HUES48 (cell line): Measurements from ENCODE around the gene HAUS5.
A peak's percentile ranks its signal among the peaks of the same experiment; 100 is the strongest.

Experiments
- H3K27ac ChIP-seq: one replicate; pipeline ENCODE4 v1.7.0; 2013; ENCODE audit warnings: low read depth, low read length, inconsistent platforms
- H3K27me3 ChIP-seq: 2 replicates; pipeline ENCODE4 v1.6.1; 2013; ENCODE audit warnings: mild to moderate bottlenecking, low read length; ENCODE audit not compliant: control insufficient read depth, insufficient read depth
- H3K36me3 ChIP-seq: 2 replicates; pipeline ENCODE4 v1.6.1; 2013; ENCODE audit warnings: low read length; ENCODE audit not compliant: control insufficient read depth, insufficient read depth
- H3K4me1 ChIP-seq: 2 replicates; pipeline ENCODE4 v1.6.1; 2013; ENCODE audit warnings: mild to moderate bottlenecking, low read length; ENCODE audit not compliant: control insufficient read depth, insufficient read depth
- H3K4me3 ChIP-seq: 2 replicates; pipeline ENCODE4 v1.5.1; 2013; ENCODE audit warnings: mild to moderate bottlenecking, low read depth, low read length
- H3K9ac ChIP-seq: 2 replicates; pipeline ENCODE4 v1.6.1; 2013; ENCODE audit warnings: mild to moderate bottlenecking, low read depth, low read length, moderate library complexity
- H3K9me3 ChIP-seq: 2 replicates; pipeline ENCODE4 v1.6.1; 2013; ENCODE audit warnings: low read length; ENCODE audit not compliant: control insufficient read depth, insufficient read depth

Gene HAUS5

DNA sequence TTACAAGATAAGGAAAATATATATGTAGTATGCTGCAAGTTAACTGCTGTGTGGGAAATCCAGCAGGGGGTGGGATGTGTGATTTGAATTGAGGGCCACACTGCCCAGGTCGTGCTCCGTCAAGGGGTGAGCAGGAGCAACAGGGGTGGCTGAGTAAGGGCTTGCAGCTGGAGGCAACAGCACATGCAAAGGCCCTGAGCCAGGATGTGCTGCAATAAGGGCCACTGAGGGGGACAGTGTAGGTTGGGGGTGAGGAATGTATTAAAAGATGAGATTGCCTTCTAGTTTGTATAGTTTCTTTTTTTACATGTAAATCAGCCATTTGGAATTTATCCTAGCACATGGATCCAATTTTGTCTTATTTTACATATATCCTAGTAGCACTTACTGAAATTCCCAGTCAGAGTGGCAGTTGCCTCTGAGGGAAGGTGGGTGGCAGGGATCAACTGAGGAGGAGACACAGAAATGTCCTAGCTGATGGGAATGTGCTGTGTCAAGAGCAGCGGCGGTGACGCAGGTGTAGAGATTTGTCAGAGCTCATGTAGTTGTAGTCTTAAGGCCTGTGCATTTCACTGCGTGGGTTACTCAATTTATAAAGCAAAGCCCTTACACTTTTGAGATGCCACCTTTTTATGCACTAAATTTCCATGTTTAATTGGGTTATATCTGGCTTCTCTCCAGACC, 10.9 kb downstream of the HAUS5 start:
- no peaks in the 10 kb centered on the region for H3K4me1 ChIP-seq
- no peaks in the 10 kb centered on the region for H3K9me3 ChIP-seq
- H3K36me3 ChIP-seq = peaks cover 21% of the 10 kb centered on the region
- no peak overlapping the region for H3K27ac ChIP-seq
- no peak overlapping the region for H3K4me3 ChIP-seq
- H3K9ac ChIP-seq = no peak overlapping the region
- H3K27me3 ChIP-seq = no peaks in the 10 kb centered on the region

GRCh38 chr19:35628264-35628564, 15.7 kb downstream of the HAUS5 start:
- Histone ChIP-seq H3K9ac (peak overlapping the region; percentile 27; the same call in 1 of the 2 replicates), H3K36me3 (peaks cover 28% of the 10 kb centered on the region), H3K9me3 (no peaks in the 10 kb centered on the region), H3K27ac (peak overlapping the region; percentile 81), H3K27me3 (no peaks in the 10 kb centered on the region), H3K4me1 (no peaks in the 10 kb centered on the region), H3K4me3 (peak overlapping the region; percentile 89)

- Histone ChIP-seq H3K36me3 (peaks cover 33% of the 10 kb centered on the region), H3K4me1 (no peaks in the 10 kb centered on the region)
Observed at GRCh38 chr19:35628565-35629331, 16.2 kb downstream of the HAUS5 start, which contains the start of gene RBM42. RBM42 (plus strand) TSS chr19:35629036; CDS start chr19:35629154, 118 bp downstream.

GRCh38 chr19:35629332-35629633, 16.7 kb downstream of the HAUS5 start:
- peak overlapping the region; percentile 65 for H3K27ac ChIP-seq
- no peaks in the 10 kb centered on the region for H3K27me3 ChIP-seq
- H3K9me3 ChIP-seq = no peaks in the 10 kb centered on the region
- H3K9ac ChIP-seq = peak overlapping the region; percentile 62
- H3K4me3 ChIP-seq = peak overlapping the region; percentile 89
- no peaks in the 10 kb centered on the region for H3K4me1 ChIP-seq
- H3K36me3 ChIP-seq = peaks cover 39% of the 10 kb centered on the region

More at GRCh38 chr19:35628565-35629331, 16.2 kb downstream of the HAUS5 start, which contains the start of gene RBM42:
- H3K27ac ChIP-seq = peak within 1 kb of the TSS; percentile 81
- peak within 1 kb of the TSS; percentile 62 for H3K9ac ChIP-seq
- H3K4me3 ChIP-seq = peak within 1 kb of the TSS; percentile 89
- no peaks in the 10 kb centered on the region for H3K9me3 ChIP-seq
- H3K27me3 ChIP-seq = no peaks in the 10 kb centered on the region

DNA sequence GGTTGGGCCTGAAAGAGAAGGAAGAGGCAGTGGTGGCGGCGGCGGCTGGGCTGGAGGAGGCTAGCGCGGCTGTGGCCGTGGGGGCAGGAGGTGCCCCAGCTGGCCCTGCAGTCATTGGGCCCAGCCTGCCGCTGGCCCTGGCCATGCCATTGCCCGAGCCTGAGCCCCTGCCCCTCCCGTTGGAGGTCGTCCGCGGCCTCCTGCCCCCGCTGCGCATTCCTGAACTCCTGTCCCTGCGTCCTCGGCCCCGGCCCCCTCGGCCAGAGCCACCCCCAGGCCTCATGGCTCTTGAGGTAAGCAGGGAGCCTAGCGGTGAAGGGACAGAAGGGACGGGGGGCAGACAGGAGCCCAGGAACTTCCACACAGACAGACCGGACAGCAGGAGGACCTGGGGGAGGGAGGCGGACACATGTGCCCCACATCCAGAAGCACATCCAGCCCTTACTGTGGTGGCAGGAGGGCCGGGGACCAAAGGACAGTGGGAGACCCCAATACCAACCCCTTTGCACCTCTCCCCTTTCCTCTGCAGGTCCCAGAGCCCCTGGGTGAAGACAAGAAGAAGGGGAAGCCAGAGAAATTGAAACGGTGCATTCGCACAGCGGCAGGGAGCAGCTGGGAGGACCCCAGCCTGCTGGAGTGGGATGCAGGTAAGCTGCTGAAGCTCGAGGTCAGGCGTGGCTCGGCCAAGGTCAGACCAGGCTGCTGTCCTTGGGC, 21.3 kb downstream of the HAUS5 start:
- Histone ChIP-seq H3K9ac (no peak overlapping the region), H3K36me3 (peaks cover 70% of the 10 kb centered on the region), H3K27me3 (no peaks in the 10 kb centered on the region), H3K9me3 (no peaks in the 10 kb centered on the region), H3K27ac (no peak overlapping the region), H3K4me3 (no peak overlapping the region), H3K4me1 (peaks cover 1% of the 10 kb centered on the region; the same call in 1 of the 2 replicates)

DNA sequence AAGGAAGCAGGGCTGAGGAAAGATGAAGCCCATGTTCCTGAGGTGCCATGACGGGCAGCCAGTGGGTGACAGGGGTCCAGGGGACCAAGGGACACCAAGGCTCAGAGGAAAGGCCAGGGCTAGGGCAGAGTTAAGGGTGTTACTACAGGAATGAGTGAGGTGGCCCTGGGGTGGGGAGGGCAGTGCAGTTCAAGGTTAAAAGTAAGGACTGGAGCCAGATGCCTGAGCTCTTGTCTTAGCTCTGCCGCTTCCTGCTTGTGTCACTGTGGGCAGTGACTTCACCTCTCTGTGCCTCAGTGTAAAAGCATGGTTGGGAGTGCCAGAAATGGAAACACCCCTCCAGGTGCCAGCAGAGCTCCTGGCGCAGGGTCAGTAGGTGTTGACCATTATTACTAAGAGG, 24.1 kb downstream of the HAUS5 start:
- Histone ChIP-seq H3K27ac (no peak overlapping the region), H3K4me1 (peaks cover 12% of the 10 kb centered on the region), H3K9me3 (no peaks in the 10 kb centered on the region), H3K9ac (no peak overlapping the region), H3K4me3 (no peak overlapping the region), H3K36me3 (peaks cover 58% of the 10 kb centered on the region), H3K27me3 (no peaks in the 10 kb centered on the region)

DNA sequence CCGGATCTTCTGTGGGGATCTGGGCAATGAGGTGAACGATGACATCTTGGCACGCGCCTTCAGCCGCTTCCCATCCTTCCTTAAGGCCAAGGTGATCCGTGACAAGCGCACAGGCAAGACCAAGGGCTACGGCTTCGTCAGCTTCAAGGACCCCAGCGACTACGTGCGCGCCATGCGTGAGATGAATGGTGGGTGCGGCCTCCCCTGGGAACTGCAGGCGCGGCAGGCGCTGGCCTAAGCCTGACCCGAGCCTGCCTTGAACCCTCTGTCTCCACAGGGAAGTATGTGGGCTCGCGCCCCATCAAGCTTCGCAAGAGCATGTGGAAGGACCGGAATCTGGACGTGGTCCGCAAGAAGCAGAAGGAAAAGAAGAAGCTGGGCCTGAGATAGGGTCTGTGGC, 24.6 kb downstream of the HAUS5 start:
- no peaks in the 10 kb centered on the region for H3K9me3 ChIP-seq
- H3K4me1 ChIP-seq = peaks cover 12% of the 10 kb centered on the region
- no peak overlapping the region for H3K27ac ChIP-seq
- no peak overlapping the region for H3K9ac ChIP-seq
- no peak overlapping the region for H3K4me3 ChIP-seq
- H3K36me3 ChIP-seq = peaks cover 53% of the 10 kb centered on the region
- H3K27me3 ChIP-seq = no peaks in the 10 kb centered on the region; the same call in 1 of the 2 replicates

DNA sequence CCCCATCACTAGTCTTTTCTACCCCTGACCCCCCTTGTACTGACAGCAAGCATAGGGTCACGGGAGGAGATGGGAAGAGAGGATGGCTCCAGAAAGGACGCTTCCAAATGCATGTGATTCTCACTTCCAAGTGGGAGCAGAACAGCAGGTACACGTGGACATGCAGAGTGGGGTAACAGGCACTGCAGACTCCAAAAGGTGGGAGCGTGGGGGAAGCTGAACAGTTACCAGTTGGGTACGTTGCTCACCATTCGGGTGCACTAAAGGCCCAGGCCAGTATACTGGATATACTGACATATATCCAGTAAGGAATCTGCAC, 26.7 kb downstream of the HAUS5 start:
- Histone ChIP-seq H3K27me3 (no peaks in the 10 kb centered on the region; the same call in 1 of the 2 replicates), H3K9ac (no peak overlapping the region)

DNA sequence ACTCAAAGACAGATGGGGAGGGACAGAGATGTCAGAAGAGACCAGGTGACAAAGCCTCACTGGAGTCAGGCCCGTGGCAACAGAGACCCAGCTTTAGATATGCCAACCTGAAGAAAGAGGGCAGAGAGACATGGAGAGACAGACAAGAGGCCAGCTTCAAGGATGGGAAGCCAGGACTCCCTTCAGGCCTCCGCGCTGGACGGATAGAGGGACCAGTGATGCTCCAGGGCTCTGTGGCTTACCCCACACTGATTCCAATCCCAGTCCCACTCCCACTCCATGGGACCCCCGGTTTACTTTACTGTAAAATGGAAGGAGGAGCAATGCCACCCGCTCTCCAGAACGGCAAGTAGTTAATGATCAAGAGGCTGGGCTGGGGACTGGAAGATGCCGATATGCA, 27.3 kb downstream of the HAUS5 start:
- Histone ChIP-seq H3K36me3 (peaks cover 27% of the 10 kb centered on the region), H3K27ac (no peak overlapping the region), H3K4me1 (peaks cover 12% of the 10 kb centered on the region), H3K9me3 (no peaks in the 10 kb centered on the region), H3K9ac (no peak overlapping the region), H3K4me3 (no peak overlapping the region), H3K27me3 (no peaks in the 10 kb centered on the region; the same call in 1 of the 2 replicates)

More for the DNA sequence above, 26.7 kb downstream of the HAUS5 start:
- H3K9me3 ChIP-seq = no peaks in the 10 kb centered on the region
- H3K4me1 ChIP-seq = peaks cover 12% of the 10 kb centered on the region
- peaks cover 32% of the 10 kb centered on the region for H3K36me3 ChIP-seq
- H3K4me3 ChIP-seq = 0 out of 2 replicates have a peak overlapping the region, but pooled peaks have one; percentile 14
- H3K27ac ChIP-seq = peak overlapping the region; percentile 11

DNA sequence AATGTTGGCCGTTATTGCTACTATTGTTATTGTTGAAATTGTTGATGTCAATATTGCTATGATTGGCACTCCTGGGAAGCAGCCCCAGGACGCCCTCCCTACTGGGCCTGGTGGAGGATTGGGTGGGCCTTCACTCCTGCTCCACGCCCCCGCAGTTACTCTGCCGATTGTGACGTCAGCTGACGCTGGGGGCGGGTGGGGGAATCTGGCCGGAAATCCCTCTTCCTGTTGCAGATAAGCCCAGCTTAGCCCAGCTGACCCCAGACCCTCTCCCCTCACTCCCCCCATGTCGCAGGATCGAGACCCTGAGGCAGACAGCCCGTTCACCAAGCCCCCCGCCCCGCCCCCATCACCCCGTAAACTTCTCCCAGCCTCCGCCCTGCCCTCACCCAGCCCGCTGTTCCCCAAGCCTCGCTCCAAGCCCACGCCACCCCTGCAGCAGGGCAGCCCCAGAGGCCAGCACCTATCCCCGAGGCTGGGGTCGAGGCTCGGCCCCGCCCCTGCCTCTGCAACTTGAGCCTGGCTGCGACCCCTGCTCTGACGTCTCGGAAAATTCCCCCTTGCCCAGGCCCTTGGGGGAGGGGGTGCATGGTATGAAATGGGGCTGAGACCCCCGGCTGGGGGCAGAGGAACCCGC, 29.1 kb downstream of the HAUS5 start, which contains the start of gene ETV2:
Gene ETV2 (plus strand): TSS at position 231 of the 637 bp plus-strand sequence. CDS start 716 bp downstream, outside the sequence.
- Histone ChIP-seq H3K9ac (no peak within 1 kb of the TSS), H3K27me3 (peaks cover 6% of the 10 kb centered on the region), H3K4me3 (peak within 1 kb of the TSS; percentile 10; the same call in 1 of the 2 replicates), H3K36me3 (peaks cover 17% of the 10 kb centered on the region), H3K9me3 (no peaks in the 10 kb centered on the region), H3K27ac (peak within 1 kb of the TSS; percentile 20), H3K4me1 (peaks cover 19% of the 10 kb centered on the region)
